Measurements from ENCODE around the gene POGLUT3. TPM values are rescaled to one million over a fixed set of nuclear protein-coding genes. Genes with fewer than 3 reads are reported as not detected.

The POGLUT3 gene
- total RNA-seq, 1 experiment from 2014 or later: 13.1 TPM

- no peak overlapping the region for H3K56ac ChIP-seq (ENCODE audit: insufficient read length, low read depth, low read length)
- no peaks in the 10 kb centered on the region for H4K20me1 ChIP-seq (ENCODE audit: control insufficient read depth, insufficient read depth, insufficient read length)
- TF ChIP-seq, protein P1, sequence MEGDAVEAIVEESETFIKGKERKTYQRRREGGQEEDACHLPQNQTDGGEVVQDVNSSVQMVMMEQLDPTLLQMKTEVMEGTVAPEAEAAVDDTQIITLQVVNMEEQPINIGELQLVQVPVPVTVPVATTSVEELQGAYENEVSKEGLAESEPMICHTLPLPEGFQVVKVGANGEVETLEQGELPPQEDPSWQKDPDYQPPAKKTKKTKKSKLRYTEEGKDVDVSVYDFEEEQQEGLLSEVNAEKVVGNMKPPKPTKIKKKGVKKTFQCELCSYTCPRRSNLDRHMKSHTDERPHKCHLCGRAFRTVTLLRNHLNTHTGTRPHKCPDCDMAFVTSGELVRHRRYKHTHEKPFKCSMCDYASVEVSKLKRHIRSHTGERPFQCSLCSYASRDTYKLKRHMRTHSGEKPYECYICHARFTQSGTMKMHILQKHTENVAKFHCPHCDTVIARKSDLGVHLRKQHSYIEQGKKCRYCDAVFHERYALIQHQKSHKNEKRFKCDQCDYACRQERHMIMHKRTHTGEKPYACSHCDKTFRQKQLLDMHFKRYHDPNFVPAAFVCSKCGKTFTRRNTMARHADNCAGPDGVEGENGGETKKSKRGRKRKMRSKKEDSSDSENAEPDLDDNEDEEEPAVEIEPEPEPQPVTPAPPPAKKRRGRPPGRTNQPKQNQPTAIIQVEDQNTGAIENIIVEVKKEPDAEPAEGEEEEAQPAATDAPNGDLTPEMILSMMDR (conservative IDR thresholded peaks at IDR 0.05): no peak
- no peak overlapping the region for H2BK5ac ChIP-seq (ENCODE audit: insufficient read length, low read length)
- H3K27ac ChIP-seq (ENCODE audit: insufficient read length, low read depth, low read length): no peak overlapping the region
- H3K27ac Mint-ChIP-seq: no peak overlapping the region
- H2BK120ac ChIP-seq (ENCODE audit: low read depth, low read length, poor library complexity, severe bottlenecking): no peak overlapping the region
- no peaks in the 10 kb centered on the region for H3K27me3 Mint-ChIP-seq (ENCODE audit: low read depth)
- peaks cover 0 to 6% of the 10 kb centered on the region in 2 experiments; a peak in 2 of 4 replicates for H3K4me1 Mint-ChIP-seq
- H4K5ac ChIP-seq (ENCODE audit: insufficient read length, low read depth, low read length): no peak overlapping the region
- no peak overlapping the region for H3K18ac ChIP-seq (ENCODE audit: insufficient read length, low read depth, low read length)
- DNase-seq: no peak
- H2AFZ ChIP-seq (ENCODE audit: low read length): no peak overlapping the region
- H3K27me3 ChIP-seq (ENCODE audit: insufficient read depth, low read length): no peaks in the 10 kb centered on the region
- no peak overlapping the region for H3T11ph ChIP-seq (ENCODE audit: low read length)
- no peak overlapping the region for H3K4ac ChIP-seq (ENCODE audit: low read depth, low read length)
- no peak overlapping the region for H3K14ac ChIP-seq (ENCODE audit: insufficient read depth, low read length)
- H3K23me2 ChIP-seq (ENCODE audit: insufficient read length, low read depth, low read length, poor library complexity, severe bottlenecking): no peaks in the 10 kb centered on the region
- no peak overlapping the region for H3K4me2 ChIP-seq (ENCODE audit: insufficient read depth, insufficient read length, low read length)
- no peaks in the 10 kb centered on the region for H3K36me3 Mint-ChIP-seq (ENCODE audit: insufficient read depth in 1 of 3, low read depth in 3 of 3)
- no peak overlapping the region for H2AK5ac ChIP-seq (ENCODE audit: insufficient read length, low read length)
- H2BK15ac ChIP-seq (ENCODE audit: low read depth, low read length): no peak overlapping the region
- H2BK12ac ChIP-seq (ENCODE audit: insufficient read length, low read depth, low read length): no peak overlapping the region
- no peak overlapping the region for H4K91ac ChIP-seq (ENCODE audit: insufficient read length, low read depth, low read length)
- H3K23ac ChIP-seq (ENCODE audit: insufficient read length, low read depth, low read length): no peak overlapping the region
- H3K9me3 ChIP-seq (ENCODE audit: control insufficient read depth, low read depth, low read length): no peaks in the 10 kb centered on the region
- H3K9ac ChIP-seq (ENCODE audit: extremely low read depth, insufficient read length, low read length): no peak overlapping the region
- H3K9me3 Mint-ChIP-seq: no peaks in the 10 kb centered on the region
- H2BK20ac ChIP-seq (ENCODE audit: low read depth, low read length, poor library complexity, severe bottlenecking): no peak overlapping the region
- no peaks in the 10 kb centered on the region for H3K79me1 ChIP-seq (ENCODE audit: insufficient read depth, low read depth, low read length, poor library complexity, severe bottlenecking)
- no peak overlapping the region for H3K4me3 Mint-ChIP-seq
- H3K79me2 ChIP-seq (ENCODE audit: insufficient read depth, low read length): no peaks in the 10 kb centered on the region
- H3K4me1 ChIP-seq (ENCODE audit: insufficient read depth, low read length): no peaks in the 10 kb centered on the region
- H4K8ac ChIP-seq (replicated peaks; ENCODE audit: insufficient read length, low read depth, low read length): no peak overlapping the region
- WGBS (ENCODE audit: extremely low coverage, insufficient read length, low lambda C conversion rate): no CpG with 5 or more reads among the region's 1 CpG
Measured at GRCh38 chr11:108522318-108522717, 24.1 kb upstream of the POGLUT3 start.

Measured in H9 (cell line).